A549 (cell line): Measurements from ENCODE around the gene ST6GALNAC2. TPM values are rescaled to one million over a fixed set of nuclear protein-coding genes. Genes with fewer than 3 reads are reported as not detected.

Experiments used
- ATAC-seq, 2 experiments: fragments of 200-7000 bp in 1 of 2; fragments of >200 bp in 1 of 2; cut with Nextera tagmentation in 1 of 2; cut with Tn5 transposase in 1 of 2; 3 replicates each; pipeline versions ENCODE4 v1.8.0 to v1.9.1; 2018 to 2020; ENCODE audit warnings: mild to moderate bottlenecking in 1 of 2, moderate library complexity in 1 of 2
- CTCF ChIA-PET: fragments of 300-600 bp; sonication (Branson Sonifier 250); formaldehyde crosslinking; extraction: SDS; loops from one replicate; lab custom pipeline; 2021; ENCODE audit warnings: antibody characterized with exemption, inconsistent platforms; lab: Yijun Ruan, JAX
- POLR2A ChIA-PET: fragments of 350-600 bp; formaldehyde crosslinking; extraction: SDS; loops from one replicate; lab custom pipeline; 2021; ENCODE audit warnings: antibody characterized with exemption, inconsistent platforms; lab: Yijun Ruan, JAX
- DNase-seq, 2 experiments: peaks; one replicate each; pipeline versions ENCODE4 v3.0.0 to v3.0.0-alpha.2; 2011 to 2016; ENCODE audit warnings: low read depth in 1 of 2, low spot score in 1 of 2
- FAIRE-seq: peaks from 2 replicates; lab custom pipeline; 2011; peaks lifted over from hg19 to GRCh38; lab: Jason Lieb, UNC
- H3K27ac ChIP-seq, 2 experiments: fragments of >200 bp; sonication (Bioruptor Twin); formaldehyde crosslinking; 3 replicates each; pipeline ENCODE4 v1.5.1; 2016 to 2017
- H3K4me1 ChIP-seq: fragments of >200 bp; sonication (Bioruptor Twin); formaldehyde crosslinking; 3 replicates; pipeline ENCODE4 v1.6.1; 2016
- H3K4me2 ChIP-seq: fragments of >200 bp; sonication (Bioruptor Twin); formaldehyde crosslinking; 3 replicates; pipeline ENCODE4 v1.6.1; 2016
- H3K4me3 ChIP-seq: fragments of >200 bp; sonication (Bioruptor Twin); formaldehyde crosslinking; 3 replicates; pipeline ENCODE4 v1.5.1; 2016
- H3K9me3 ChIP-seq: fragments of >200 bp; sonication (Bioruptor Twin); formaldehyde crosslinking; 3 replicates; pipeline ENCODE4 v1.6.1; 2016
- BHLHE40 ChIP-seq: IDR thresholded peaks from 2 replicates; pipeline ENCODE4 v1.6.1; 2012; ENCODE audit warnings: low read depth, low read length, inconsistent platforms
- CBX2 ChIP-seq: fragments of 200-600 bp; sonication (generic); IDR thresholded peaks from 2 replicates; pipeline ENCODE4 v1.6.1; 2016; ENCODE audit warnings: low read depth, mild to moderate bottlenecking, borderline replicate concordance
- CEBPB ChIP-seq, 2 experiments: fragments of >200 bp in 1 of 2; sonication (Bioruptor Twin) in 1 of 2; formaldehyde crosslinking in 1 of 2; IDR thresholded peaks; 2 replicates each; pipeline ENCODE4 v1.6.1; 2012 to 2016
- CHD2 ChIP-seq: fragments of 150-350 bp; IDR thresholded peaks from 2 replicates; pipeline ENCODE4 v1.6.1; 2014; ENCODE audit warnings: low read length; ENCODE audit not compliant: partially characterized antibody
- EHMT2 ChIP-seq: fragments of 200-600 bp; sonication (generic); IDR thresholded peaks from 2 replicates; pipeline ENCODE4 v1.6.1; 2016; ENCODE audit warnings: antibody characterized with exemption, low read depth, mild to moderate bottlenecking, moderate library complexity
- EP300 ChIP-seq, 2 experiments: fragments of >200 bp; sonication (Bioruptor Twin); formaldehyde crosslinking; IDR thresholded peaks; 2 replicates in 1 of 2; 3 replicates in 1 of 2; pipeline ENCODE4 v1.6.1; 2016 to 2017
- FOXS1 ChIP-seq: fragments of 250-450 bp; sonication (Bioruptor Pico); IDR thresholded peaks from 2 replicates; pipeline ENCODE4 v1.5.0; 2020; ENCODE audit warnings: mild to moderate bottlenecking, moderate library complexity
- HOXB13 ChIP-seq: fragments of 250-450 bp; sonication (Bioruptor Pico); IDR thresholded peaks from 2 replicates; pipeline ENCODE4 v1.5.0; 2020; ENCODE audit warnings: low read depth, mild to moderate bottlenecking, moderate library complexity
- KDM5A ChIP-seq: fragments of 200-600 bp; sonication (generic); IDR thresholded peaks from 2 replicates; pipeline ENCODE4 v1.6.1; 2016; ENCODE audit warnings: antibody characterized with exemption, mild to moderate bottlenecking
- MAFK ChIP-seq: fragments of 450-650 bp; IDR thresholded peaks from 2 replicates; pipeline ENCODE4 v1.6.1; 2014; ENCODE audit not compliant: partially characterized antibody
- MAZ ChIP-seq: fragments of 150-350 bp; IDR thresholded peaks from 2 replicates; pipeline ENCODE4 v1.6.1; 2014; ENCODE audit warnings: antibody characterized with exemption, low read depth, low read length, borderline replicate concordance
- NFE2L2 ChIP-seq: fragments of 150-350 bp; conservative IDR thresholded peaks from 2 replicates; pipeline ENCODE4 v1.6.1; 2014; ENCODE audit warnings: low read length
- NR3C1 ChIP-seq: fragments of >200 bp; sonication (Bioruptor Twin); formaldehyde crosslinking; IDR thresholded peaks from 3 replicates; pipeline ENCODE4 v1.6.1; 2017
- POLR2A ChIP-seq: IDR thresholded peaks from 2 replicates; pipeline ENCODE4 v1.6.1; 2012; ENCODE audit warnings: mild to moderate bottlenecking, low read length
- RFX5 ChIP-seq: fragments of 450-650 bp; IDR thresholded peaks from 2 replicates; pipeline ENCODE4 v1.7.1; 2014; ENCODE audit warnings: antibody characterized with exemption, mild to moderate bottlenecking, moderate library complexity
- RNF2 ChIP-seq: fragments of 200-600 bp; sonication (generic); IDR thresholded peaks from 2 replicates; pipeline ENCODE4 v1.6.1; 2016; ENCODE audit warnings: low read depth, mild to moderate bottlenecking, antibody characterized with exemption, moderate library complexity, borderline replicate concordance
- SMC3 ChIP-seq: fragments of >200 bp; sonication (Bioruptor Twin); formaldehyde crosslinking; IDR thresholded peaks from 3 replicates; pipeline ENCODE4 v1.6.1; 2018; ENCODE audit warnings: inconsistent platforms
- ZFP36 ChIP-seq: fragments of 450-650 bp; IDR thresholded peaks from 2 replicates; pipeline ENCODE4 v1.6.1; 2014; ENCODE audit warnings: borderline replicate concordance; ENCODE audit not compliant: partially characterized antibody
- ZSCAN20 ChIP-seq: fragments of 250-450 bp; sonication (Bioruptor Pico); IDR thresholded peaks from 2 replicates; pipeline ENCODE4 v1.8.0; 2022; ENCODE audit warnings: mild to moderate bottlenecking, moderate library complexity
- WGBS: methylation state at CpG from one replicate; pipeline ENCODE4 v1.1.6; 2017; ENCODE audit errors: missing lambda C conversion rate; 5-methylcytosine and 5-hydroxymethylcytosine counted together
- polyA plus RNA-seq, 4 experiments: library from polyadenylated mRNA; depleted of rRNA in 3 of 4; stranded (reverse); fragments of >200 nt; fragmentation: RNase III in 1 of 4; extraction: RNeasy Plus Mini Kit Qiagen cat#74134 plus additional on column Dnase treatment in 1 of 4; gene quantifications; 2 replicates in 3 of 4; 3 replicates in 1 of 4; pipeline ENCODE4 v1.2.3, GENCODE V29; 2011 to 2017
- TF ChIP-seq, protein P1 (sequence below): fragments of 250-450 bp; sonication (Bioruptor Pico); IDR thresholded peaks from 2 replicates; pipeline ENCODE4 v1.5.0; 2021; ENCODE audit warnings: mild to moderate bottlenecking, moderate library complexity, borderline replicate concordance
- TF ChIP-seq, protein P2 (sequence below): IDR thresholded peaks from 2 replicates; pipeline ENCODE4 v1.6.1; 2012; ENCODE audit warnings: low read depth, borderline replicate concordance
- TF ChIP-seq, protein P3 (sequence below): IDR thresholded peaks from 2 replicates; pipeline ENCODE4 v1.6.1; 2012

The ST6GALNAC2 gene
- polyA plus RNA-seq, 2 of the 4 experiments (the other 2 are of a cell fraction): 0.41 to 0.74 TPM

DNA sequence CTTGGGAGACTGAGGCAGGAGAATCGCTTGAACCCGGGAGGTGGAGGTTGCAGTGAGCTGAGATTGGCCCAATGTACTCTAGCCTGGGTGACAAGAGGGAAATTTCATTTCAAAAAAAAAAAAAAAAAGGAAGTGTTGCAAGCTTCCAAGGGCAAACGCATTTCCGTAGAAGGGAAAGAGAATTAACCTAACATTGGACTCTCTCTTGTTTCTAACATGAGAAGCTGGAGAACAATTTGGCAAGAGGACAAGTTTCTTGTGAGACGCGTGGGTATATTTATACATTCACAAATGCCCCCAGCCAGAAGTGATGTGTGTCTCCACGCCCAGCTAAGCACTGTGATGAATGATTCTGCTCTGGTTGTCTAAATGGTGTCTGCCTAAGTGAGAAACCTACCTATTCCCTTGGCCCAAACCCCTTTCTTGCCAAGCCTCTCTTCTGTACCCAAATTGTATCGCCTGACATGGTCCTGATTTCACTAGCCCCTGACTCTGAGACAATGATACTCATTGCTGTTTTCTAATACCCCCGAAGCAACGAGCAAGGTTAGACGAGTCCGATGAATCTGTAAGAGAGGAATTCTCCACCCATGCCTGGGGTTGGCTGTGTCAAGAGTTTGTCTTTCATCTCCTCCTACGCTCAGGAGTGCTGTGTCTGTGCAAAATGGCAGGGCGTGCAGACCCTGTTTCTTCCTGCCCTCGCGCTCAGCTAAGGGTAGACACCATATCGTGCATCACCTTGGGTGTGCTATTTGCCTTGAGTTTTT is 14.2 kb upstream of the ST6GALNAC2 start:
- 85% methylated on average over 17 of the region's 17 CpGs for WGBS
- no peak for TF ChIP-seq CEBPB (IDR thresholded peaks at IDR 0.05)
- TF ChIP-seq ZSCAN20 (CRISPR knock-in tag): no peak
- no peak for TF ChIP-seq NFE2L2
- no peak for TF ChIP-seq RNF2
- TF ChIP-seq HOXB13 (CRISPR knock-in tag): no peak
- no peak for TF ChIP-seq EHMT2
- no peak for TF ChIP-seq KDM5A
- no peak for TF ChIP-seq NR3C1
- TF ChIP-seq CHD2: no peak
- TF ChIP-seq FOXS1 (CRISPR knock-in tag): no peak
- TF ChIP-seq POLR2A: no peak
- TF ChIP-seq, protein P1, sequence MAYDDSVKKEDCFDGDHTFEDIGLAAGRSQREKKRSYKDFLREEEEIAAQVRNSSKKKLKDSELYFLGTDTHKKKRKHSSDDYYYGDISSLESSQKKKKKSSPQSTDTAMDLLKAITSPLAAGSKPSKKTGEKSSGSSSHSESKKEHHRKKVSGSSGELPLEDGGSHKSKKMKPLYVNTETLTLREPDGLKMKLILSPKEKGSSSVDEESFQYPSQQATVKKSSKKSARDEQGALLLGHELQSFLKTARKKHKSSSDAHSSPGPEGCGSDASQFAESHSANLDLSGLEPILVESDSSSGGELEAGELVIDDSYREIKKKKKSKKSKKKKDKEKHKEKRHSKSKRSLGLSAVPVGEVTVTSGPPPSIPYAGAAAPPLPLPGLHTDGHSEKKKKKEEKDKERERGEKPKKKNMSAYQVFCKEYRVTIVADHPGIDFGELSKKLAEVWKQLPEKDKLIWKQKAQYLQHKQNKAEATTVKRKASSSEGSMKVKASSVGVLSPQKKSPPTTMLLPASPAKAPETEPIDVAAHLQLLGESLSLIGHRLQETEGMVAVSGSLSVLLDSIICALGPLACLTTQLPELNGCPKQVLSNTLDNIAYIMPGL (CRISPR knock-in tag): no peak
- no peak for TF ChIP-seq BHLHE40
- TF ChIP-seq, protein P2, sequence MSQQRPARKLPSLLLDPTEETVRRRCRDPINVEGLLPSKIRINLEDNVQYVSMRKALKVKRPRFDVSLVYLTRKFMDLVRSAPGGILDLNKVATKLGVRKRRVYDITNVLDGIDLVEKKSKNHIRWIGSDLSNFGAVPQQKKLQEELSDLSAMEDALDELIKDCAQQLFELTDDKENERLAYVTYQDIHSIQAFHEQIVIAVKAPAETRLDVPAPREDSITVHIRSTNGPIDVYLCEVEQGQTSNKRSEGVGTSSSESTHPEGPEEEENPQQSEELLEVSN: no peak
- TF ChIP-seq RFX5: no peak
- no peak for TF ChIP-seq MAZ
- no peak for TF ChIP-seq EP300 (IDR thresholded peaks at IDR 0.05)
- TF ChIP-seq, all 56 proteins: peak for 0
- POLR2A ChIA-PET: no interaction called here

DNA sequence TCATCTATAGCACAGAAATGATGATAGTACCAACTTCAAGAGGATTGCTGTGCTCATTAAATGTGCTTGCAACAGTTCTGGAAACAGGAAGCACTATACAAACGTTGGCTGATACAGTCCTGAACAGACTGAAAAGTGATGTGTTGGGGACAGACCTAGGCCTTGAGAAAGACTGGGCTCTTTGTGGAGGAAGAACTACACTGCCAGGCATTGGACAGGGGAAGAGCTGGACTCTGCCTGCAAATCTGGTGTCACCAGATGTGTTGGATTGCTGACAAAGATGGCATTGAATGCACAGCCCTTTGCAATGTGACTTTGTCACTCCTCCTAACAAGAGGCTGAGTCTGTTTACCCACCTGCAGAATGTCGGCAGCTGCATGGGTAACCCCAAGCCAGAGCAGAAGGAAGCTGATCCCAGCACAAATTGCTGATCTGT is 12.4 kb upstream of the ST6GALNAC2 start:
- H3K9me3 ChIP-seq: no peaks in the 10 kb centered on the region
- CTCF ChIA-PET: interaction anchor here (0.9 to 5.1 kb wide), 10 partner anchors 8 to 75 kb away, joined by 3 to 32 read pairs (median 4); partner anchors contain the start of gene ST6GALNAC2
- 41% methylated on average over 2 of the region's 2 CpGs for WGBS
- peaks cover 8% of the 10 kb centered on the region; the same call in 2 of the 3 replicates for H3K4me1 ChIP-seq
- ATAC-seq (peak; percentile 29 to 36; a peak in 4 of 6 replicates), FAIRE-seq (no peak), DNase-seq (no peak)
- POLR2A ChIA-PET: no interaction called here
- H3K4me2 ChIP-seq: no peak overlapping the region
- TF ChIP-seq MAFK: peak; percentile 28
- no peak for TF ChIP-seq CBX2
- no peak for TF ChIP-seq EP300 (IDR thresholded peaks at IDR 0.05)
- TF ChIP-seq SMC3: no peak
- TF ChIP-seq, protein P3, sequence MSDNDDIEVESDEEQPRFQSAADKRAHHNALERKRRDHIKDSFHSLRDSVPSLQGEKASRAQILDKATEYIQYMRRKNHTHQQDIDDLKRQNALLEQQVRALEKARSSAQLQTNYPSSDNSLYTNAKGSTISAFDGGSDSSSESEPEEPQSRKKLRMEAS: no peak
- no peak for TF ChIP-seq ZFP36
- H3K4me3 ChIP-seq: no peak overlapping the region
- H3K27ac ChIP-seq: no peak overlapping the region

More for the DNA sequence above, 14.2 kb upstream of the ST6GALNAC2 start:
- Histone ChIP-seq H3K4me1 (peaks cover 8% of the 10 kb centered on the region; the same call in 2 of the 3 replicates), H3K4me2 (no peak overlapping the region), H3K27ac (no peak overlapping the region), H3K4me3 (no peak overlapping the region), H3K9me3 (no peaks in the 10 kb centered on the region)
- DNase-seq (no peak), FAIRE-seq (no peak), ATAC-seq (no peak)
- CTCF ChIA-PET: interaction anchor here (0.7 to 5.1 kb wide), 11 partner anchors 12 to 202 kb away, joined by 3 to 32 read pairs (median 7); partner anchors contain the start of gene ST6GALNAC2
